Astrocyte (in vitro differentiated cells and primary cell): ENCODE measurements around the gene TMIE. TPM values are rescaled to one million over a fixed set of nuclear protein-coding genes. Genes with fewer than 3 reads are reported as not detected.

ENCODE experiments used
- DNase-seq: peaks from one replicate; pipeline ENCODE4 v3.0.0-alpha.2; 2010; ENCODE audit warnings: low read depth
- FAIRE-seq: peaks from 2 replicates; lab custom pipeline; 2011; peaks lifted over from hg19 to GRCh38; lab: Jason Lieb, UNC
- H2AFZ ChIP-seq: 2 replicates; pipeline ENCODE4 v1.6.0; 2012; ENCODE audit warnings: low read depth, low read length, inconsistent platforms
- H3K27ac ChIP-seq: 2 replicates; pipeline ENCODE4 v1.5.1; 2011; ENCODE audit warnings: low read depth, low read length, inconsistent platforms
- H3K27me3 ChIP-seq: 2 replicates; pipeline ENCODE4 v1.6.0; 2011; ENCODE audit warnings: low read length, inconsistent platforms; ENCODE audit not compliant: insufficient read depth
- H3K36me3 ChIP-seq: 2 replicates; pipeline ENCODE4 v1.5.1; 2011; ENCODE audit warnings: low read length, inconsistent platforms; ENCODE audit not compliant: insufficient read depth
- H3K4me1 ChIP-seq: 2 replicates; pipeline ENCODE4 v1.5.1; 2011; ENCODE audit warnings: low read length, inconsistent platforms; ENCODE audit not compliant: insufficient read depth
- H3K4me2 ChIP-seq: 2 replicates; pipeline ENCODE4 v1.6.0; 2012; ENCODE audit warnings: low read length, inconsistent platforms
- H3K4me3 ChIP-seq: 2 replicates; pipeline ENCODE4 v1.5.1; 2011; ENCODE audit warnings: low read depth, mild to moderate bottlenecking, low read length, inconsistent platforms; ENCODE audit not compliant: insufficient read depth
- H3K79me2 ChIP-seq: 2 replicates; pipeline ENCODE4 v1.6.0; 2012; ENCODE audit warnings: mild to moderate bottlenecking, low read length, inconsistent platforms; ENCODE audit not compliant: insufficient read depth
- H3K9ac ChIP-seq: 2 replicates; pipeline ENCODE4 v1.6.0; 2012; ENCODE audit warnings: mild to moderate bottlenecking, low read length, inconsistent platforms
- H3K9me3 ChIP-seq: 2 replicates; pipeline ENCODE4 v1.5.1; 2012; ENCODE audit warnings: low read depth, mild to moderate bottlenecking, low read length, inconsistent platforms; ENCODE audit not compliant: insufficient read depth
- H4K20me1 ChIP-seq: 2 replicates; pipeline ENCODE4 v1.6.0; 2012; ENCODE audit warnings: low read length, inconsistent platforms; ENCODE audit not compliant: insufficient read depth
- H3K27ac Mint-ChIP-seq: one replicate; pipeline ENCODE4 v1.8.0; 2021; ENCODE audit warnings: mild to moderate bottlenecking, mixed read lengths; ENCODE audit not compliant: unreplicated experiment
- H3K27me3 Mint-ChIP-seq: one replicate; pipeline ENCODE4 v1.8.0; 2021; ENCODE audit warnings: low read depth, mixed read lengths; ENCODE audit not compliant: unreplicated experiment
- H3K36me3 Mint-ChIP-seq: one replicate; pipeline ENCODE4 v1.8.0; 2021; ENCODE audit warnings: low read depth, mixed read lengths; ENCODE audit not compliant: unreplicated experiment
- H3K4me1 Mint-ChIP-seq: one replicate; pipeline ENCODE4 v1.8.0; 2021; ENCODE audit warnings: low read depth, mixed read lengths; ENCODE audit not compliant: unreplicated experiment
- H3K4me3 Mint-ChIP-seq: one replicate; pipeline ENCODE4 v1.8.0; 2021; ENCODE audit warnings: mild to moderate bottlenecking, moderate library complexity, mixed read lengths; ENCODE audit not compliant: unreplicated experiment
- H3K9me3 Mint-ChIP-seq: one replicate; pipeline ENCODE4 v1.8.0; 2021; ENCODE audit warnings: mild to moderate bottlenecking, mixed read lengths; ENCODE audit not compliant: unreplicated experiment
- EZH2 ChIP-seq: IDR thresholded peaks from 2 replicates; pipeline ENCODE4 v1.6.1; 2012; ENCODE audit warnings: mild to moderate bottlenecking, low read length, inconsistent platforms; ENCODE audit not compliant: insufficient read depth
- total RNA-seq: library from RNA; stranded (reverse); gene quantifications from 2 replicates; pipeline ENCODE4 v1.2.1, GENCODE V29; 2021
- TF ChIP-seq, protein P1 (sequence below): IDR thresholded peaks from 2 replicates; pipeline ENCODE4 v1.5.1; 2011; ENCODE audit warnings: low read depth, mild to moderate bottlenecking, inconsistent platforms, low read length, moderate library complexity; ENCODE audit not compliant: insufficient read depth

TMIE gene
- total RNA-seq, 1 donor from 2014 or later, result 0.34 TPM

DNA sequence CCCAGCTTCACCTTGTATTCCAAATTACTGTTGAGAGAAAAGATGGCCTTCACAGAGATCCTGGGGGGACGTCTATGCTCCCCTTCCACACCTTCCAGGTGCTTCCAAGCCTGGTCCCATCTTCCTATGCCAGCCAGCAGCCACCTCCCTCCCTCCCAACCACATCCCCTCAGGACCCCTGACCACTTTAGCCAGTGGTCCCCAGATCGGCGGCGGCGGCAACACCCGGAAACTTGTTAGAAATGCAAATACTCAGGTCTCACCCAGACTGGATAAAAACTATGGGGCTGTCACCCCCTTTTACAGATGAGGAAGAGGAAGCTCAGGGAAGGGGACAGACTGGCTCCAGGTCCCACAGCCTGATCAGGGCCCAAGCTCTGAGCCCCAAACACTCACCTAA lies 54.5 kb downstream of the TMIE start:
- no peaks in the 10 kb centered on the region for H3K36me3 ChIP-seq
- Mint-ChIP-seq H3K36me3 (no peaks in the 10 kb centered on the region), H3K4me3 (no peak overlapping the region), H3K27ac (no peak overlapping the region), H3K27me3 (peaks cover 24% of the 10 kb centered on the region), H3K4me1 (no peaks in the 10 kb centered on the region), H3K9me3 (peaks cover 4% of the 10 kb centered on the region)
- DNase-seq, result no peak
- no peak overlapping the region for H3K9ac ChIP-seq
- H3K27me3 ChIP-seq, result no peaks in the 10 kb centered on the region
- no peaks in the 10 kb centered on the region for H3K79me2 ChIP-seq
- no peak overlapping the region for H3K4me2 ChIP-seq
- H4K20me1 ChIP-seq, result no peaks in the 10 kb centered on the region
- TF ChIP-seq, protein P1, sequence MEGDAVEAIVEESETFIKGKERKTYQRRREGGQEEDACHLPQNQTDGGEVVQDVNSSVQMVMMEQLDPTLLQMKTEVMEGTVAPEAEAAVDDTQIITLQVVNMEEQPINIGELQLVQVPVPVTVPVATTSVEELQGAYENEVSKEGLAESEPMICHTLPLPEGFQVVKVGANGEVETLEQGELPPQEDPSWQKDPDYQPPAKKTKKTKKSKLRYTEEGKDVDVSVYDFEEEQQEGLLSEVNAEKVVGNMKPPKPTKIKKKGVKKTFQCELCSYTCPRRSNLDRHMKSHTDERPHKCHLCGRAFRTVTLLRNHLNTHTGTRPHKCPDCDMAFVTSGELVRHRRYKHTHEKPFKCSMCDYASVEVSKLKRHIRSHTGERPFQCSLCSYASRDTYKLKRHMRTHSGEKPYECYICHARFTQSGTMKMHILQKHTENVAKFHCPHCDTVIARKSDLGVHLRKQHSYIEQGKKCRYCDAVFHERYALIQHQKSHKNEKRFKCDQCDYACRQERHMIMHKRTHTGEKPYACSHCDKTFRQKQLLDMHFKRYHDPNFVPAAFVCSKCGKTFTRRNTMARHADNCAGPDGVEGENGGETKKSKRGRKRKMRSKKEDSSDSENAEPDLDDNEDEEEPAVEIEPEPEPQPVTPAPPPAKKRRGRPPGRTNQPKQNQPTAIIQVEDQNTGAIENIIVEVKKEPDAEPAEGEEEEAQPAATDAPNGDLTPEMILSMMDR, result no peak
- no peak for TF ChIP-seq EZH2
- H2AFZ ChIP-seq, result no peak overlapping the region
- no peaks in the 10 kb centered on the region for H3K4me1 ChIP-seq
- H3K4me3 ChIP-seq, result no peak overlapping the region
- no peak for FAIRE-seq
- no peak overlapping the region for H3K27ac ChIP-seq
- no peaks in the 10 kb centered on the region for H3K9me3 ChIP-seq

DNA sequence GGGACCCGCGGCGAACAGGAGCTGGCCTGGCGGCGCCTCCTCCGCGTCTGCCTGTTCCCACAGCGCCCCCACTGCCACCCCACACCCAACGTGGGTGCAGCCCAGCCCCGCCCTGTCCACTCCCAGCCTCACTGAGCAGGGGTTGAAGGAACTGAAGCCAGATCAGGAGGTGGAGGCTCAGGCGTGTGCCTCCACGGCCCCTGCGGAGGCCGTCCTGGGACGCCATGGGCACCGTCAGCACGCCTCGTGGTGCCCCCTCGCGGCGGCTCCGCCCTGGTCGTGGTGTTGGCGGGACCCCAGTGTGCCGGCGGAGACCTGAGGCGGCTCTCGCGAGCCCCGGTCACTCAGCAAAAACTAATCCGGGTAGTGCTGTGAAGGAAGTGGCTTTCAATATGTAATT lies 55.5 kb downstream of the TMIE start:
- H3K27ac ChIP-seq, result no peak overlapping the region
- peaks cover 16% of the 10 kb centered on the region for H3K27me3 Mint-ChIP-seq
- FAIRE-seq (no peak), DNase-seq (no peak)
- H3K4me2 ChIP-seq, result no peak overlapping the region
- H3K27ac Mint-ChIP-seq, result no peak overlapping the region
- TF ChIP-seq, protein P1, result no peak
- TF ChIP-seq EZH2, result no peak
- H3K9me3 ChIP-seq, result no peaks in the 10 kb centered on the region
- H2AFZ ChIP-seq, result no peak overlapping the region
- no peaks in the 10 kb centered on the region for H3K4me1 ChIP-seq
- H3K36me3 Mint-ChIP-seq, result no peaks in the 10 kb centered on the region
- no peaks in the 10 kb centered on the region for H3K4me1 Mint-ChIP-seq
- H3K9ac ChIP-seq, result no peak overlapping the region
- no peaks in the 10 kb centered on the region for H3K79me2 ChIP-seq
- H3K27me3 ChIP-seq, result no peaks in the 10 kb centered on the region
- no peak overlapping the region for H3K4me3 Mint-ChIP-seq
- no peak overlapping the region for H3K4me3 ChIP-seq
- H3K36me3 ChIP-seq, result no peaks in the 10 kb centered on the region
- H4K20me1 ChIP-seq, result no peaks in the 10 kb centered on the region
- H3K9me3 Mint-ChIP-seq, result peaks cover 4% of the 10 kb centered on the region

DNA sequence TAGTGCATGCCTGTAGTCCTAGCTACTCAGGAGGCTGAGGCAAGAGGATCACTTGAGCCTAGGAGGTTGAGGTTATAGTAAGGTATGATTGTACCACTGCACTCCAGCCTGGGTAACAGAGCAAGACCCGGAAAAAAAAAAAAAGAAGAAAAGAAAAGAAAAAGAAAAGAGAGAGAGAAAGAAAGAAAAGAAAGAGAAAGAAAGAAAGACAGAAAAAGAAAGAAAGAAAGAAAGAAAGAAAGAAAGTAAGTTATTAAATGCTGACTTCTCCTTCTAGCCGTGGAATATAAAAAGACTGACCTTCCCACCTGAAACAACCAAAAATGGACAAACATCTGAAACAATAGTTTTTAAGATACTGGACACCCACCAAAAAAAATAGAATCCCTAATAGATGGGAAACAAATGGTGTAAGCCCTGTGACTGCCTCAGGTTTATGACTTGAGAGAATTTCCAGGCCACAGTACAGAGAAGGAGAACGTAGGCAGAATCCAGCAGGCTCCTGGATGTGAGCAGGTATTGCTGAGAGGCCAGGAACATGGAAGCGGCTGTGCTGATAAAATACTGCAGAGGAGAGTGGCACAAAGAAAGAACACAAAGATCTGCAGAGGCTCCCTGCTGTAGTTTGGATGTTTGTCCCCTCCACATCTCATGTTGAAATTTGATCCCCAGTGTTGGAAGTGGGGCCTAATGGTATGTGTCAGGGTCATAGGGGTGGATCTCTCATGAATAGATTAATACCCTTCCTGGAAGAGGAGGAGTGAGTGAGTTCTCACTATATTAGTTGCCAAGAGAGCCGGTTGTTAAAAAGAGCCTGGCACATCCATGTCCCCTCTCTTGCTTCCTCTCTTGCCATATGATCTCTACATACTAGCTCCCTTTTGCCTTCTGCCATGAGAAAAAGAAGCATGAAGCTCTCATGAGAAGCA lies 58.3 kb downstream of the TMIE start:
- no peak overlapping the region for H3K4me2 ChIP-seq
- Mint-ChIP-seq H3K36me3 (no peaks in the 10 kb centered on the region), H3K4me3 (no peak overlapping the region), H3K9me3 (peaks cover 19% of the 10 kb centered on the region), H3K27me3 (peaks cover 10% of the 10 kb centered on the region), H3K4me1 (no peaks in the 10 kb centered on the region), H3K27ac (no peak overlapping the region)
- no peaks in the 10 kb centered on the region for H3K9me3 ChIP-seq
- no peaks in the 10 kb centered on the region for H3K36me3 ChIP-seq
- no peak overlapping the region for H3K9ac ChIP-seq
- no peak overlapping the region for H2AFZ ChIP-seq
- H3K4me1 ChIP-seq, result no peaks in the 10 kb centered on the region
- H3K27me3 ChIP-seq, result no peaks in the 10 kb centered on the region
- no peak overlapping the region for H3K4me3 ChIP-seq
- DNase-seq, result no peak
- TF ChIP-seq, protein P1, result no peak
- no peak for TF ChIP-seq EZH2
- FAIRE-seq, result no peak
- no peaks in the 10 kb centered on the region for H4K20me1 ChIP-seq
- H3K27ac ChIP-seq, result no peak overlapping the region
- H3K79me2 ChIP-seq, result no peaks in the 10 kb centered on the region
